SK-MEL-5 (cell line): ENCODE measurements around the gene C1QTNF7. TPM values are rescaled to one million over a fixed set of nuclear protein-coding genes. Genes with fewer than 3 reads are reported as not detected.

Experiments
- DNase-seq: peaks from one replicate; pipeline ENCODE4 v3.0.0-alpha.2; 2016; ENCODE audit warnings: low read depth, low spot score
- in situ Hi-C: cut with HindIII; loops from 2 replicates; pipeline ENCODE4 v1.10.0; 2016; ENCODE audit warnings: low sequenced_read_pairs, high pct_unique_total_duplicates, low pct_unique_long_range_greater_than_20kb
- total RNA-seq: library from RNA; depleted of rRNA; stranded (reverse); fragments of >200 nt; shearing (Covaris generic); gene quantifications from 2 replicates; pipeline ENCODE4 v1.2.3, GENCODE V29; 2014

C1QTNF7 gene
- total RNA-seq, 1 experiment from 2014 or later = not detected

- no peak for DNase-seq
- in situ Hi-C loops = no loop called here
Measured at GRCh38 chr4:15443371-15444160, 15.7 kb downstream of the C1QTNF7 start.

- DNase-seq = no peak
- in situ Hi-C loops = no loop called here
Measured at GRCh38 chr4:15444276-15444675, 16.4 kb downstream of the C1QTNF7 start.

GRCh38 chr4:15444879-15445547 is 17.2 kb downstream of the C1QTNF7 start:
- no peak for DNase-seq
- in situ Hi-C loops = no loop called here

GRCh38 chr4:15451181-15451865 is 23.5 kb downstream of the C1QTNF7 start:
- no peak for DNase-seq
- in situ Hi-C loops = no loop called here

- in situ Hi-C loops = no loop called here
- no peak for DNase-seq
Measured at GRCh38 chr4:15451866-15452765, 24.3 kb downstream of the C1QTNF7 start.

- in situ Hi-C loops = no loop called here
- DNase-seq = no peak
Measured at GRCh38 chr4:15455290-15455689, 27.5 kb downstream of the C1QTNF7 start.

GRCh38 chr4:15457406-15458201 is 29.8 kb downstream of the C1QTNF7 start:
- DNase-seq = peak; percentile 58
- in situ Hi-C loops = no loop called here

- in situ Hi-C loops = no loop called here
- DNase-seq = no peak
Measured at GRCh38 chr4:15458616-15459015, 30.8 kb downstream of the C1QTNF7 start.

- no peak for DNase-seq
- in situ Hi-C loops = no loop called here
Measured at GRCh38 chr4:15459706-15460105, 31.9 kb downstream of the C1QTNF7 start.

- in situ Hi-C loops = no loop called here
- no peak for DNase-seq
Measured at GRCh38 chr4:15466596-15466995, 38.8 kb downstream of the C1QTNF7 start.

GRCh38 chr4:15469402-15470127 is 41.7 kb downstream of the C1QTNF7 start, which contains the start of gene CC2D2A:
CC2D2A (plus strand) TSS chr4:15469882; CDS start chr4:15475933, 6,051 bp downstream.
- in situ Hi-C loops = no loop called here
- DNase-seq = peak; percentile 80

GRCh38 chr4:15470128-15470475 is 42.3 kb downstream of the C1QTNF7 start:
- in situ Hi-C loops = no loop called here
- DNase-seq = no peak

- in situ Hi-C loops = no loop called here
- DNase-seq = no peak
Measured at GRCh38 chr4:15476396-15476795, 48.6 kb downstream of the C1QTNF7 start.

GRCh38 chr4:15478724-15479088 is 50.9 kb downstream of the C1QTNF7 start:
- in situ Hi-C loops = no loop called here
- DNase-seq = no peak

- peak; percentile 92 for DNase-seq
- in situ Hi-C loops = no loop called here
Measured at GRCh38 chr4:15479089-15479912, 51.5 kb downstream of the C1QTNF7 start.

- peak; percentile 24 for DNase-seq
- in situ Hi-C loops = no loop called here
Measured at GRCh38 chr4:15479913-15480185, 52.0 kb downstream of the C1QTNF7 start.
